DMS53 treated with DMSO at 0.1 percent for 48 hours (cell line): Measurements from ENCODE around the gene KLC3.
A peak's percentile ranks its signal among the peaks of the same experiment; 100 is the strongest.

ENCODE experiments used
- DNase-seq: peaks from one replicate; lab custom pipeline; 2025; ENCODE audit not compliant: unreplicated experiment; lab: John Stamatoyannopoulos, UW

KLC3 gene

GRCh38 chr19:45370410-45371204, 30.1 kb downstream of the KLC3 start, which contains the start of gene ERCC2:
Gene ERCC2, minus strand, starts transcription at chr19:45370573. Its CDS starts 33 bp downstream, at chr19:45370540.
- DNase-seq: peak; percentile 81

GRCh38 chr19:45376045-45376724, 35.6 kb downstream of the KLC3 start:
- DNase-seq: no peak

GRCh38 chr19:45380107-45380506, 39.6 kb downstream of the KLC3 start:
- DNase-seq: no peak

DNA sequence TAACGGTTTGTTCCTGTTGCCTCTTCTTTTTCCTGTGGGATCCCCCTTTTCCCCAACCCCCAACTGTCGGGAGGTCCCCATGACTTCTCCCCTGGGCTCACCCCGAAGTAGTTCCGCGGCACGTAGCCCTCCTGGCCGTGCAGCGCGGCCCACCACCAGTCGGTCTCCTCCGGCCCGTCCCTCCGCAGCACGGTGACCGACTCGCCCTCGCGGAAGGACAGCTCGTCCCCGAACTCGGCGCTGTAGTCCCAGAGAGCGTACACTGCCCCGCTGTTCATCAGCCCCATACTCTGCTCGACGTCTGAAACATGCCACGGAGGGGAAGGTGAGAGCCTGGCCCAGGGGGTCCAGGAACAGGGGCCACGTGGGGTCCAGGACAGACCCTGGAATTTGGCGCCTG, 41.9 kb downstream of the KLC3 start:
- no peak for DNase-seq

- DNase-seq: no peak
Measured at GRCh38 chr19:45385392-45386221, 45.1 kb downstream of the KLC3 start.

GRCh38 chr19:45391346-45391745, 50.8 kb downstream of the KLC3 start:
- no peak for DNase-seq

- no peak for DNase-seq
Measured at GRCh38 chr19:45391871-45392665, 51.5 kb downstream of the KLC3 start.

GRCh38 chr19:45395821-45396617, 55.5 kb downstream of the KLC3 start:
- no peak for DNase-seq

GRCh38 chr19:45400192-45400591, 59.6 kb downstream of the KLC3 start:
- no peak for DNase-seq
